ENCODE data around the gene NR5A1.

Gene NR5A1

DNA sequence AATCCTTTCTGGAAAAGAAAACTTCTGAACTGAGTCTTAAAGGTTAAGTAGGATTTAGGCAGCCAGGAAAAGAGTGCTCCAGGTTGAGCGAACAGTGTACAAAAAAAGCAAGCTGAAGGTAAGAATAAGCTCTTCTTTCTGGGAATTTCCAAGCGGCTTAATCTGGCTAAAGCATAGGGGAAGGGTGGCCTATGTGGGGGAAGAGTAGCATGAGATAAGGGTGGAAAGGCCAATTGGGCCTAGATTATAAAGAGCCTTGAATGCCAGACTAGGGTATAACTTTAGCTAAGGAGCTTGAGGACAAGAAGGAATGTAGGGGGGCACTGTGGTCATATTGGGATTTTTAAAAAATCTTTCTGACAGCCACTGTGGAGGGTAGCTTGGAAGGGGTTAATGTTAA, 37.3 kb upstream of the NR5A1 start:
- no peak for DNase-seq (ENCODE audit: low spot score)
- TF ChIP-seq, protein P1, sequence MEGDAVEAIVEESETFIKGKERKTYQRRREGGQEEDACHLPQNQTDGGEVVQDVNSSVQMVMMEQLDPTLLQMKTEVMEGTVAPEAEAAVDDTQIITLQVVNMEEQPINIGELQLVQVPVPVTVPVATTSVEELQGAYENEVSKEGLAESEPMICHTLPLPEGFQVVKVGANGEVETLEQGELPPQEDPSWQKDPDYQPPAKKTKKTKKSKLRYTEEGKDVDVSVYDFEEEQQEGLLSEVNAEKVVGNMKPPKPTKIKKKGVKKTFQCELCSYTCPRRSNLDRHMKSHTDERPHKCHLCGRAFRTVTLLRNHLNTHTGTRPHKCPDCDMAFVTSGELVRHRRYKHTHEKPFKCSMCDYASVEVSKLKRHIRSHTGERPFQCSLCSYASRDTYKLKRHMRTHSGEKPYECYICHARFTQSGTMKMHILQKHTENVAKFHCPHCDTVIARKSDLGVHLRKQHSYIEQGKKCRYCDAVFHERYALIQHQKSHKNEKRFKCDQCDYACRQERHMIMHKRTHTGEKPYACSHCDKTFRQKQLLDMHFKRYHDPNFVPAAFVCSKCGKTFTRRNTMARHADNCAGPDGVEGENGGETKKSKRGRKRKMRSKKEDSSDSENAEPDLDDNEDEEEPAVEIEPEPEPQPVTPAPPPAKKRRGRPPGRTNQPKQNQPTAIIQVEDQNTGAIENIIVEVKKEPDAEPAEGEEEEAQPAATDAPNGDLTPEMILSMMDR (IDR thresholded peaks at IDR 0.05; ENCODE audit: extremely low read depth, missing control alignments), result no peak

- TF ChIP-seq, protein P1 (IDR thresholded peaks at IDR 0.05; ENCODE audit: extremely low read depth, missing control alignments), result no peak
- no peak for DNase-seq (ENCODE audit: low spot score)
Measured at GRCh38 chr9:124541824-124542223, 34.6 kb upstream of the NR5A1 start.

- DNase-seq (ENCODE audit: low spot score), result no peak
- TF ChIP-seq, protein P1 (IDR thresholded peaks at IDR 0.05; ENCODE audit: extremely low read depth, missing control alignments), result no peak
Measured at GRCh38 chr9:124537926-124538325, 30.7 kb upstream of the NR5A1 start.

DNA sequence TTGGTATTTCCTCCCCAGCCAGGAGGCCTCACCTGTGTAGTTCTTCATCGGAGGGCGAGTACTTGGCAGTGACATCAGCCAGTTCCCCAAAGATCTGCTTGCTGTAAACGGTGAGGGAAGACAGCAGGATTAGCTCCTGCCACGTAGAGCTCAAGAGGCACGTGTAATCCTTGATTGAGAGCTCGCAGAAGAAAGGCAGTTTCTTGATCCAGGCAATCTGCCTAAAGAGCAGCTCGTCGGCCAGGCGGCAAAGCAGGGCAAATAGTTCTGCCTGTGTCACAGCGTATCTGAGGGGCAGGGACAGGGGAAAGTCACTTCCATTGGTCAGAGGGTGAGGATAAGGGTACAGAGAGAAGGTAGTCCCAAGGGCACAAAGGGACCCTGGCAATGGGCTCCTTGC, 28.6 kb upstream of the NR5A1 start:
- DNase-seq (ENCODE audit: low spot score), result no peak
- TF ChIP-seq, protein P1 (IDR thresholded peaks at IDR 0.05; ENCODE audit: extremely low read depth, missing control alignments), result no peak

DNA sequence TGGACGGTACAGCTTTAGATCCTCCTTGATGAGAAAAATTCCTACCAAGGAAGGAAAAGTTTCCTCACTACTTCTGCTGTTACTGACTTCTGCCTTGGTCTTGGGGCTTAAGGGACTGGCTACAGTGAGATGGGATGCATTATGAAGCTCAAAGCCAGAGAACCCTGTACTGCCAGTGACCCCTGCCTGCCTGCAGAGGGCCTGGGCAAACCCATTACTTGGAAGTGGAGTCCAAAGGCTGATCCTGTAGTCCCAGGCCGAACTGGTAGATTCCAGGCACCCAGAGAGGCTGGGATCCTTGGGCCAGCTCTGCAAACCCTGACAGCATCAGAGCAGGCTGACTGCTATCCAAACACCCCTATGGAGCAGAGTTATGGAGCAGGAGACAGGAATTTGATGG, 25.7 kb upstream of the NR5A1 start:
- TF ChIP-seq, protein P1 (IDR thresholded peaks at IDR 0.05; ENCODE audit: extremely low read depth, missing control alignments), result no peak
- no peak for DNase-seq (ENCODE audit: low spot score)

- TF ChIP-seq, protein P1 (IDR thresholded peaks at IDR 0.05; ENCODE audit: extremely low read depth, missing control alignments), result no peak
Measured at GRCh38 chr9:124531115-124531514, 23.9 kb upstream of the NR5A1 start.

GRCh38 chr9:124530246-124530645, 23.0 kb upstream of the NR5A1 start:
- TF ChIP-seq, protein P1 (IDR thresholded peaks at IDR 0.05; ENCODE audit: extremely low read depth, missing control alignments), result no peak
- no peak for DNase-seq (ENCODE audit: low spot score)

More at GRCh38 chr9:124531115-124531514, 23.9 kb upstream of the NR5A1 start:
- no peak for DNase-seq (ENCODE audit: low spot score)

Measured in GM20000 (cell line).